Activated CD4-positive, CD25-positive, alpha-beta regulatory T cell treated with anti-CD3 and anti-CD28 coated beads, Interleukin-2, amount 50 U/mL, for 72 hours (primary cell): ENCODE measurements around the gene DPT.

Experiments used
- DNase-seq: peaks from one replicate; pipeline ENCODE4 v3.0.0; 2021

DPT gene

GRCh38 chr1:168654198-168654915, 74.6 kb downstream of the DPT start:
- DNase-seq: no peak

DNA sequence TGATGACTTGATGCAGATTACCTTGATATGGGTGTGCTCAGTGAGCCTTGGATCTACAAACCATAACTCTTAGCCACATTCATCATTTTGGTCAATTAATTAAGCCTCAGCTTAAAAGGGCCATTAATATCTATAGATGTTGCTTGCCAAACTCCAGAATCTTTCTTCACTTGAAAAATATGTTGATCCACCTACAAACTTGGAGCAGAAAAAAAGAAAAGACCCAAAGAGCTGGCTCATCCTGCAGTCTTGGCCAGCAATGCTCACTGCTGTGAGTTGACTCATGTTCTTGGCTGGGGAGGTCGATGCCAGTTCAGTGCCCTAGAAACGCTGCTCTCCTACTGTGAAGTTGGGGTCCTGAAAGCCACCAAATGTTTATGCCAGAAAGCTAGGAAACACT, 75.4 kb downstream of the DPT start:
- no peak for DNase-seq

GRCh38 chr1:168645721-168646120, 83.3 kb downstream of the DPT start:
- DNase-seq: no peak
